GM13976 (cell line): Measurements from ENCODE around the gene DGKB.

Experiments used
- DNase-seq: peaks from one replicate; pipeline ENCODE4 v3.0.0; 2012; ENCODE audit warnings: low spot score
- in situ Hi-C: fragments of 300-500 bp; cut with MboI; formaldehyde crosslinking; loops from one replicate; pipeline ENCODE4 v1.12.0; 2022; ENCODE audit warnings: low sequenced_read_pairs, mixed read lengths, inconsistent platforms; ENCODE audit not compliant: unreplicated experiment
- TF ChIP-seq, protein P1 (sequence below): IDR thresholded peaks from 2 replicates; pipeline ENCODE4 v1.5.1; 2012; ENCODE audit warnings: borderline replicate concordance, mild to moderate bottlenecking; ENCODE audit not compliant: insufficient read depth; ENCODE audit errors: extremely low read depth, missing control alignments, control extremely low read depth

DGKB gene

DNA sequence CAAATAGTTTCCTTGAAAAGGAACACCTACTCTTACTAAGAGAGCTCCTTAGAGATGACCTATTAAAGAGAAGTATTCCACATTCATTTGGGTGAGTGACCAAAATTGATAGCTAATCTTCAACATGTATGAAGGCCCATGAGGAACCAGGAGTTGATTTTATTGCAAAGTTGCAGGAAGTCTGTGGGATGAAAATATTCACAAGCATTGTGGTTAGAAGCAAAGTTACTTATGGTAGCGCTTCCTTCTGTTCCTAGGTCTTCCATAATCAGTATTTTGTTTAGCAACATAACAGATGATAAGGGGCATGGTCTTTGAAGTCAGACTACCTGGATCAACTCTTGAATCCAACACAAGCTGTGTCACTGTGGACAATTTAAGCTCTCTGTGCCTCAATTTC, 164.5 kb downstream of the DGKB start:
- TF ChIP-seq, protein P1, sequence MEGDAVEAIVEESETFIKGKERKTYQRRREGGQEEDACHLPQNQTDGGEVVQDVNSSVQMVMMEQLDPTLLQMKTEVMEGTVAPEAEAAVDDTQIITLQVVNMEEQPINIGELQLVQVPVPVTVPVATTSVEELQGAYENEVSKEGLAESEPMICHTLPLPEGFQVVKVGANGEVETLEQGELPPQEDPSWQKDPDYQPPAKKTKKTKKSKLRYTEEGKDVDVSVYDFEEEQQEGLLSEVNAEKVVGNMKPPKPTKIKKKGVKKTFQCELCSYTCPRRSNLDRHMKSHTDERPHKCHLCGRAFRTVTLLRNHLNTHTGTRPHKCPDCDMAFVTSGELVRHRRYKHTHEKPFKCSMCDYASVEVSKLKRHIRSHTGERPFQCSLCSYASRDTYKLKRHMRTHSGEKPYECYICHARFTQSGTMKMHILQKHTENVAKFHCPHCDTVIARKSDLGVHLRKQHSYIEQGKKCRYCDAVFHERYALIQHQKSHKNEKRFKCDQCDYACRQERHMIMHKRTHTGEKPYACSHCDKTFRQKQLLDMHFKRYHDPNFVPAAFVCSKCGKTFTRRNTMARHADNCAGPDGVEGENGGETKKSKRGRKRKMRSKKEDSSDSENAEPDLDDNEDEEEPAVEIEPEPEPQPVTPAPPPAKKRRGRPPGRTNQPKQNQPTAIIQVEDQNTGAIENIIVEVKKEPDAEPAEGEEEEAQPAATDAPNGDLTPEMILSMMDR, result no peak
- in situ Hi-C loops, result no loop called here
- no peak for DNase-seq

DNA sequence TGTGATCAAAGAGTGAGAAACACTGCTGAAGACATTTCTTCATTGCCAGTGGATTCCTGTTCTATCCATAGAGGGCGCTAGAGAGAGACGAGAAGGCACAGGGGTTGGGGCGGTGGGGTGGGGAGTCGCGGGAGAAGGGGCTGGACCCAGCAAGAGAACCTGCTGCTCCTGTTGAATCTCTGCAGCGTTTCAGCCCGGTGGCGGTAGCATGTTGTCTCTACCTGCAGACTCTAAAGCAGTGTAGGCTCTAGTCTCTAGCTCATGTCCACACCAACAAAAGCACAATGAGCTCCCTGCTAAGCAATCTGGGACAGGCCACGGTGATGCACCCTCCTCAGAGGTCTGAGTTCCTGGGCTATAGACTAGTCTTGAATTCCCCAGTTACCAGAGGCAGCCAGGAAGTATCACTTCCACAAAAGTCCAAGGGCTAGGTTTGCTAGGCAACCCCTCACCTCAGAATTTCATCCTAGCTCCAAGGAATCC, 167.7 kb downstream of the DGKB start:
- TF ChIP-seq, protein P1, result no peak
- in situ Hi-C loops, result no loop called here
- no peak for DNase-seq

DNA sequence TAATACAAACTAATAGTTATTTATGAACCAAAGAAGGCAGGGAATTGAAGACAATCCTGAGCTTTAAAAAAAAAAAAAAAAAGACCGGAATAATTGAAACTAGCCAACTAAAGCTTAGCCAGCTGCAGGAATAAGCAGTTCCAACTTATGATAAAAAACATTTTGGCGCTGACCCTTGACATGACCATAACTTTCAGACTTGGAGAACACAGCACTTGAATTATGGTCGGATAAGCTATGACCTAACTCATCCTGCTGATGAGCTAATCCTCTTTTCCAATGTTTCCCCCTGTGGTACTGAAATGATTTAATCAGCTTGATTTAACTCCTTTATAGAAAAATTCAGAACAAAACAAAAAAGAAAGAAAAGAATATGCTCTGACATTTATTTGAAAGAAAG, 181.8 kb downstream of the DGKB start:
- TF ChIP-seq, protein P1, result no peak
- in situ Hi-C loops, result no loop called here
- no peak for DNase-seq

DNA sequence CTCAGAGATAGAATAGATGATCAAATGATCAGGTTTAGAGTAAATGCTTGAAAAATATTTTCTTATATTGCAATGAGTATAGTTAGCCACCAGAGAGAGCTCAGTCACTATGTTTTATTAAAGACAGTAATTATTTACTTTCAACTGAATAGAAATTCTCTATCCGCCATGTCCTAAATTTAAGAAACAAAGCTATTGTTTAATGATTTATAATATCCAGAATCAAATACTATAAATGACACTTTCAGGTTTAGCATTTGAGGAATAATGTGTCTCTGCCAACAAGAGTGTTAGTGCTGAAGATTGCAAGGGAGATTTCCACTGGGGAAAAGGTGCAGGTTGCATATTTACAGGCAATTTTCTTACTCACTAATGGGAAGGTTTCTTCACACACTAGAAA, 184.7 kb downstream of the DGKB start:
- in situ Hi-C loops, result loop anchor here (10.0 kb wide), 1 partner anchor 297 kb away; no protein-coding TSS in a partner anchor
- TF ChIP-seq, protein P1, result no peak
- DNase-seq, result no peak

DNA sequence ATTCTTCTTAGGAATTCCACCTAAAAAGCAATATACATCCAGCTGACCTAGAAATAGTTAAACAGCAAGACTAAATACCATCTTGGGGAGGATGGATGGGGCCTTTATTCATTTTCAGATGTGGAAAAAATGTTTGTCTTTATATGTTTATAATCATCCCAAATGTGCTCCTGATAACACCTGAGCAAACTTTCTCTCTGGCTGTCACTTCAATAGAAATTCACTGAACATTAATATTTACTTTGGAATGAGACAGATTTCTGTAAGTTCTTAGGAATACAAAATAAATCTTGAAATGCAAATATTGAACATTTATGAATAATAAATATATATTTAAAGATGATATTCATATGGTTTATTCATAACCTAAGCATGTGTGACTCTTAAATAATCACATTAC, 185.4 kb downstream of the DGKB start:
- in situ Hi-C loops, result loop anchor here (10.0 kb wide), 1 partner anchor 298 kb away; no protein-coding TSS in a partner anchor
- DNase-seq, result no peak
- TF ChIP-seq, protein P1, result no peak

DNA sequence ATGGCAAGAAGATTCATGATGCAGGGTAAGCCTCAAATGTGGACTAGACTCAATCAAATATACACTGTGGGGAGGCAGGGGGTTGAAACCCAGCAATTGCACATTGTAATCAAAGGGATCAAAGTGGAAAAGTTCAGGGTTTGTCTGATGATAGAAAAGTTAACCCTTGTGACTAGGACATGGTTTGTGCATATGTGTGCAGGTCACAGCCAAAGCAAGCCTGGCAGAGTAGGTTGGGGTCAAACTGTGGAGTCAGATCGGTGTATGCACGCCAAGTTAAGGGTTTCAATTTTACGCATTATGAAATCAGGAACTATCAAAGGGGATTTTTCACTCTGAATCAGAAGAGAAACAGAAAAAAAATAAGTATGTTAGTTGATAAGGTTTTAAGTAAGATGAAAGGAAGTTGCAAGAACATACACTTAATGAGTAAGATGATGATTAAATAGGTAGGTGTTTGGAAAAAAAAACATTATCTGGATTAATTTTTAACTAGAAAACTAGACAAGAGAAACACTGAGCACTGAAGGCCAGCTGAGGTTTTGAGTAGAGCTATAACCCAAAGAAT, 188.3 kb downstream of the DGKB start:
- peak; percentile 23 for DNase-seq
- TF ChIP-seq, protein P1, result no peak
- in situ Hi-C loops, result loop anchor here (10.0 kb wide), 1 partner anchor 301 kb away; no protein-coding TSS in a partner anchor
